Uterus (tissue), 2 donors: ENCODE results near the gene MFAP3L.

Experiments used
- POLR2A ChIP-seq, 2 donors: fragments of 450-650 bp; IDR thresholded peaks; one replicate each; pipeline ENCODE4 v1.6.1; 2016; ENCODE audit warnings: antibody characterized with exemption in 2 of 2, mild to moderate bottlenecking in 1 of 2, moderate library complexity in 1 of 2
- TF ChIP-seq, protein P1 (sequence below), 4 experiments: fragments of 200-600 bp in 2 of 4; fragments of 450-650 bp in 2 of 4; sonication (generic) in 2 of 4; IDR thresholded peaks; one replicate each; pipeline ENCODE4 v1.5.1; 2016 to 2019; ENCODE audit warnings: antibody characterized with exemption in 4 of 4, mild to moderate bottlenecking in 2 of 4, moderate library complexity in 1 of 4

- TF ChIP-seq, protein P1, sequence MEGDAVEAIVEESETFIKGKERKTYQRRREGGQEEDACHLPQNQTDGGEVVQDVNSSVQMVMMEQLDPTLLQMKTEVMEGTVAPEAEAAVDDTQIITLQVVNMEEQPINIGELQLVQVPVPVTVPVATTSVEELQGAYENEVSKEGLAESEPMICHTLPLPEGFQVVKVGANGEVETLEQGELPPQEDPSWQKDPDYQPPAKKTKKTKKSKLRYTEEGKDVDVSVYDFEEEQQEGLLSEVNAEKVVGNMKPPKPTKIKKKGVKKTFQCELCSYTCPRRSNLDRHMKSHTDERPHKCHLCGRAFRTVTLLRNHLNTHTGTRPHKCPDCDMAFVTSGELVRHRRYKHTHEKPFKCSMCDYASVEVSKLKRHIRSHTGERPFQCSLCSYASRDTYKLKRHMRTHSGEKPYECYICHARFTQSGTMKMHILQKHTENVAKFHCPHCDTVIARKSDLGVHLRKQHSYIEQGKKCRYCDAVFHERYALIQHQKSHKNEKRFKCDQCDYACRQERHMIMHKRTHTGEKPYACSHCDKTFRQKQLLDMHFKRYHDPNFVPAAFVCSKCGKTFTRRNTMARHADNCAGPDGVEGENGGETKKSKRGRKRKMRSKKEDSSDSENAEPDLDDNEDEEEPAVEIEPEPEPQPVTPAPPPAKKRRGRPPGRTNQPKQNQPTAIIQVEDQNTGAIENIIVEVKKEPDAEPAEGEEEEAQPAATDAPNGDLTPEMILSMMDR (IDR thresholded peaks at IDR 0.05), result no peak
- no peak for TF ChIP-seq POLR2A (IDR thresholded peaks at IDR 0.05)
Measured at GRCh38 chr4:170035845-170036244, 9.7 kb upstream of the MFAP3L start.
